GM12878 (cell line): ENCODE measurements around the gene P2RX7. TPM values are rescaled to one million over a fixed set of nuclear protein-coding genes. Genes with fewer than 3 reads are reported as not detected.

ENCODE experiments used
- ATAC-seq: fragments of 200-7000 bp; cut with Tn5 transposase; 3 replicates; pipeline ENCODE4 v1.9.1; 2020; ENCODE audit warnings: mild to moderate bottlenecking, moderate library complexity
- BruUV-seq: library from RNA; stranded (reverse); fragments of 400-500 nt; replicated peaks from 2 replicates; lab custom pipeline; 2021; lab: Mats Ljungman, UMichigan
- CTCF ChIA-PET: fragments of 300-600 bp; sonication (Branson Sonifier 250); formaldehyde crosslinking; extraction: SDS; loops from one replicate; lab custom pipeline; 2021; ENCODE audit warnings: inconsistent platforms; lab: Yijun Ruan, JAX
- POLR2A ChIA-PET: fragments of 350-600 bp; formaldehyde crosslinking; extraction: SDS; loops from one replicate; lab custom pipeline; 2021; ENCODE audit warnings: inconsistent platforms; lab: Charles Lee
- RAD21 ChIA-PET: fragments of 300-600 bp; sonication (Branson Sonifier 250); formaldehyde crosslinking; loops from one replicate; lab custom pipeline; 2023; ENCODE audit warnings: antibody characterized with exemption; ENCODE audit not compliant: unreplicated experiment; lab: Charles Lee
- SMC1A ChIA-PET: fragments of 300-600 bp; sonication (Branson Sonifier 250); formaldehyde crosslinking; loops from one replicate; lab custom pipeline; 2023; ENCODE audit not compliant: unreplicated experiment, uncharacterized antibody; lab: Charles Lee
- DNase-seq: peaks from one replicate; pipeline ENCODE4 v3.0.0-alpha.2; 2011; ENCODE audit warnings: low read depth, low spot score
- FAIRE-seq: peaks from 3 replicates; lab custom pipeline; 2011; peaks lifted over from hg19 to GRCh38; lab: Jason Lieb, UNC
- H2AFZ ChIP-seq: 2 replicates; pipeline ENCODE4 v1.6.0; 2011; ENCODE audit warnings: low read depth, low read length, control low read depth; ENCODE audit not compliant: control insufficient read depth
- H3K27ac ChIP-seq: 2 replicates; pipeline ENCODE4 v1.5.1; 2011; ENCODE audit warnings: control low read depth; ENCODE audit not compliant: control insufficient read depth, insufficient read depth
- H3K27me3 ChIP-seq, 2 experiments: replicated peaks in 1 of 2; 2 replicates each; pipeline versions ENCODE4 v1.6.0 to v1.6.1; 2011; ENCODE audit warnings: low read length in 1 of 2; ENCODE audit not compliant: control insufficient read depth in 2 of 2, insufficient read depth in 2 of 2
- H3K36me3 ChIP-seq, 2 experiments: 2 replicates each; pipeline ENCODE4 v1.5.1; 2011; ENCODE audit warnings: low read length in 1 of 2; ENCODE audit not compliant: control insufficient read depth in 2 of 2, insufficient read depth in 2 of 2
- H3K4me1 ChIP-seq: 2 replicates; pipeline ENCODE4 v1.6.1; 2011; ENCODE audit warnings: mild to moderate bottlenecking, low read length, moderate library complexity, mixed read lengths; ENCODE audit not compliant: control insufficient read depth, insufficient read depth
- H3K4me2 ChIP-seq: 2 replicates; pipeline ENCODE4 v1.6.0; 2011; ENCODE audit warnings: control low read depth; ENCODE audit not compliant: control insufficient read depth, insufficient read depth
- H3K4me3 ChIP-seq: fragments of 200-600 bp; sonication (generic); 2 replicates; pipeline ENCODE4 v1.5.1; 2016
- H3K79me2 ChIP-seq: 2 replicates; pipeline ENCODE4 v1.6.0; 2011; ENCODE audit warnings: low read length; ENCODE audit not compliant: control insufficient read depth, insufficient read depth
- H3K9ac ChIP-seq: 2 replicates; pipeline ENCODE4 v1.8.0; 2011; ENCODE audit warnings: low read length, control low read depth, mixed read lengths; ENCODE audit not compliant: control insufficient read depth, insufficient read depth
- H3K9me3 ChIP-seq: replicated peaks from 3 replicates; pipeline ENCODE4 v1.5.1; 2011; ENCODE audit warnings: mild to moderate bottlenecking, low read length; ENCODE audit not compliant: control insufficient read depth, insufficient read depth
- H4K20me1 ChIP-seq: 2 replicates; pipeline ENCODE4 v1.6.0; 2011; ENCODE audit not compliant: control insufficient read depth, insufficient read depth
- CEBPB ChIP-seq, 2 experiments: fragments of 150-350 bp in 1 of 2; IDR thresholded peaks; 2 replicates each; pipeline ENCODE4 v1.6.1; 2012 to 2014; ENCODE audit warnings: low read depth in 2 of 2, low read length in 2 of 2, borderline replicate concordance in 1 of 2, inconsistent platforms in 1 of 2
- EGR1 ChIP-seq, 2 experiments: IDR thresholded peaks; 1 replicate in 1 of 2; 2 replicates in 1 of 2; pipeline ENCODE4 v1.6.1; 2011 to 2012; ENCODE audit warnings: low read depth in 2 of 2, low read length in 2 of 2, borderline replicate concordance in 1 of 2, mild to moderate bottlenecking in 1 of 2, moderate library complexity in 1 of 2
- FOS ChIP-seq: IDR thresholded peaks from 3 replicates; pipeline ENCODE4 v1.6.1; 2011; ENCODE audit warnings: borderline replicate concordance; ENCODE audit not compliant: insufficient read length; ENCODE audit errors: extremely low read depth
- IKZF1 ChIP-seq: fragments of 450-650 bp; conservative IDR thresholded peaks from 2 replicates; pipeline ENCODE4 v1.6.1; 2017; ENCODE audit warnings: antibody characterized with exemption, mild to moderate bottlenecking
- POLR2AphosphoS5 ChIP-seq: IDR thresholded peaks from 2 replicates; pipeline ENCODE4 v1.6.1; 2011; ENCODE audit warnings: mild to moderate bottlenecking, low read length, inconsistent platforms
- SP1 ChIP-seq: IDR thresholded peaks from one replicate; pipeline ENCODE4 v1.6.1; 2011; ENCODE audit warnings: low read depth, low read length
- SREBF1 ChIP-seq: IDR thresholded peaks from 2 replicates; pipeline ENCODE4 v1.6.1; 2012; ENCODE audit warnings: mild to moderate bottlenecking, low read length
- STAT1 ChIP-seq: fragments of 450-650 bp; conservative IDR thresholded peaks from 2 replicates; pipeline ENCODE4 v1.6.1; 2014; ENCODE audit warnings: antibody characterized with exemption, mild to moderate bottlenecking
- TAF1 ChIP-seq: IDR thresholded peaks from 2 replicates; pipeline ENCODE4 v1.6.1; 2011; ENCODE audit warnings: mild to moderate bottlenecking, low read depth, low read length, borderline replicate concordance
- TCF7 ChIP-seq: IDR thresholded peaks from 2 replicates; pipeline ENCODE4 v1.6.1; 2014; ENCODE audit warnings: antibody characterized with exemption, borderline replicate concordance
- YBX1 ChIP-seq: fragments of 450-650 bp; IDR thresholded peaks from 2 replicates; pipeline ENCODE4 v1.6.1; 2016; ENCODE audit warnings: antibody characterized with exemption
- WGBS: methylation state at CpG from one replicate; pipeline ENCODE4 v1.1.6; 2016; ENCODE audit warnings: low lambda C conversion rate; ENCODE audit not compliant: insufficient replicate concordance, insufficient coverage; ENCODE audit errors: missing lambda C conversion rate; 5-methylcytosine and 5-hydroxymethylcytosine counted together
- in situ Hi-C: fragments of 300-500 bp; cut with MboI; formaldehyde crosslinking; loops from 9 replicates; pipeline ENCODE4 v1.14.3; 2018; ENCODE audit warnings: mixed read lengths
- intact Hi-C: fragments of 100-400 bp; cut with micrococcal nuclease; formaldehyde crosslinking; loops from one replicate; pipeline ENCODE4 v1.14.2; 2022; ENCODE audit not compliant: unreplicated experiment
- polyA plus RNA-seq, 11 experiments: library from polyadenylated mRNA; depleted of rRNA in 4 of 11; unstranded in 6 of 11; stranded (reverse) in 5 of 11; fragments of >200 nt; fragmentation: Nextera tagmentation in 4 of 11; fragmentation: Illumina TruSeq in 1 of 11; extraction: Ambion mirVana in 4 of 11; extraction: Trizol in 1 of 11; gene quantifications; 1 replicate in 1 of 11; 2 replicates in 10 of 11; pipeline versions ENCODE4 v1.2.1 to v1.2.3, GENCODE V29; 2011 to 2016; ENCODE audit warnings: inconsistent platforms in 2 of 11, missing spikeins in 2 of 11, low read depth in 1 of 11
- total RNA-seq, 4 experiments: library from RNA; depleted of rRNA in 3 of 4; stranded (reverse); fragments of >200 nt in 3 of 4; fragmentation: Illumina TruSeq in 1 of 4; extraction: Trizol in 1 of 4; gene quantifications; 2 replicates each; pipeline versions ENCODE4 v1.2.1 to v1.2.3, GENCODE V29; 2013 to 2021
- TF ChIP-seq, protein P1 (sequence below): IDR thresholded peaks from 2 replicates; pipeline ENCODE4 v1.6.1; 2012; ENCODE audit warnings: low read depth, low read length, improper control_type of control experiment
- TF ChIP-seq, protein P2 (sequence below): fragments of 450-650 bp; IDR thresholded peaks from 2 replicates; pipeline ENCODE4 v1.6.1; 2016; ENCODE audit warnings: mild to moderate bottlenecking, moderate library complexity, borderline replicate concordance
- TF ChIP-seq, protein P3 (sequence below): fragments of 450-650 bp; IDR thresholded peaks from 2 replicates; pipeline ENCODE4 v1.6.1; 2014; ENCODE audit warnings: mild to moderate bottlenecking
- TF ChIP-seq, protein P4 (sequence below): fragments of 450-650 bp; IDR thresholded peaks from 2 replicates; pipeline ENCODE4 v1.6.1; 2017; ENCODE audit warnings: mild to moderate bottlenecking, moderate library complexity

Gene P2RX7
- total and polyA plus RNA-seq, 10 of the 15 experiments (the other 5 are each of a cell fraction or from before 2014, with no cell fraction given) = 0.74 to 2.6 (median 1.5) TPM

DNA sequence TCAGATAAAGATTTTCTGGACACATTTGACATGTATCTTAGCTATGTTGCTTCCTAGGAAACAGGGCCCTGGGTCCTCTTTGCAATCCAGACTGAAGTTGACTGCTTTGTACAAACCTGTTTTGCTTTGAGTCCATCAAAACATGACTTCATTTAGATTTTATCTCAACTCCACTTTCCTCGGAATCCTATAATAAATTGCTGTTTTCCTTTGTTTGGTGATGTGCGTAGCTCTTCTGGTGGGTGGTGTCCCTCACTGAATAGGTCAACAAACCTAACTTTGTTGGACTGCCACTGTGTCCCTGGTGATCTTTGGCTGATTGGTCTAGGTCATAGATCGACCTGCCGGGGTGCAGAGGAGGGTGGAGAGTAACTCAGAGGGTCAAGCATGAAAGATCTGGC lies 735 bp upstream of the P2RX7 start:
- ChIA-PET RAD21 (interaction anchor here (0.7 to 1.9 kb wide), 5 partner anchors 14 to 84 kb away, joined by 3 to 7 read pairs (median 4); no protein-coding TSS in a partner anchor), SMC1A (interaction anchor here (1.1 to 2.6 kb wide), 7 partner anchors 9 to 126 kb away, joined by 4 to 10 read pairs (median 5); no protein-coding TSS in a partner anchor), POLR2A (interaction anchor here (0.6 to 2.8 kb wide), 5 partner anchors 12 to 224 kb away, joined by 4 to 11 read pairs (median 4); no protein-coding TSS in a partner anchor), CTCF (interaction anchor here (1.0 to 1.2 kb wide), 2 partner anchors 16 to 71 kb away, joined by 3 read pairs; no protein-coding TSS in a partner anchor)
- H2AFZ ChIP-seq = no peak overlapping the region
- no peaks in the 10 kb centered on the region for H3K9me3 ChIP-seq
- no peaks in the 10 kb centered on the region for H3K27me3 ChIP-seq
- peaks cover 28% of the 10 kb centered on the region for H3K4me1 ChIP-seq
- BruUV-seq = no TSS peak
- no peak overlapping the region for H3K4me2 ChIP-seq
- no peaks in the 10 kb centered on the region for H4K20me1 ChIP-seq
- in situ Hi-C loops (no loop called here), intact Hi-C loops (loop anchor here (5.0 kb wide), 1 partner anchor 80 kb away; the partner anchor contains the start of gene P2RX4)
- no peak overlapping the region for H3K27ac ChIP-seq
- H3K9ac ChIP-seq = no peak overlapping the region
- no peaks in the 10 kb centered on the region for H3K36me3 ChIP-seq
- ATAC-seq = no peak
- H3K79me2 ChIP-seq = no peaks in the 10 kb centered on the region
- no peak for FAIRE-seq
- 99% methylated on average over 4 of the region's 4 CpGs for WGBS
- H3K4me3 ChIP-seq = no peak overlapping the region
- DNase-seq = no peak
- TF ChIP-seq, protein P1, sequence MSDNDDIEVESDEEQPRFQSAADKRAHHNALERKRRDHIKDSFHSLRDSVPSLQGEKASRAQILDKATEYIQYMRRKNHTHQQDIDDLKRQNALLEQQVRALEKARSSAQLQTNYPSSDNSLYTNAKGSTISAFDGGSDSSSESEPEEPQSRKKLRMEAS = no peak
- TF ChIP-seq SP1 (no peak), STAT1 (no peak), FOS (no peak), SREBF1 (no peak), YBX1 (no peak), TCF7 (no peak), IKZF1 (no peak), EGR1 (IDR thresholded peaks at IDR 0.05; ENCODE audit: borderline replicate concordance in 1 of 2, low read depth in 2 of 2, low read length in 2 of 2) (no peak), POLR2AphosphoS5 (no peak), TAF1 (no peak), CEBPB (IDR thresholded peaks at IDR 0.05; ENCODE audit: borderline replicate concordance in 1 of 2, low read depth in 2 of 2, low read length in 2 of 2) (no peak)
- TF ChIP-seq, protein P2, sequence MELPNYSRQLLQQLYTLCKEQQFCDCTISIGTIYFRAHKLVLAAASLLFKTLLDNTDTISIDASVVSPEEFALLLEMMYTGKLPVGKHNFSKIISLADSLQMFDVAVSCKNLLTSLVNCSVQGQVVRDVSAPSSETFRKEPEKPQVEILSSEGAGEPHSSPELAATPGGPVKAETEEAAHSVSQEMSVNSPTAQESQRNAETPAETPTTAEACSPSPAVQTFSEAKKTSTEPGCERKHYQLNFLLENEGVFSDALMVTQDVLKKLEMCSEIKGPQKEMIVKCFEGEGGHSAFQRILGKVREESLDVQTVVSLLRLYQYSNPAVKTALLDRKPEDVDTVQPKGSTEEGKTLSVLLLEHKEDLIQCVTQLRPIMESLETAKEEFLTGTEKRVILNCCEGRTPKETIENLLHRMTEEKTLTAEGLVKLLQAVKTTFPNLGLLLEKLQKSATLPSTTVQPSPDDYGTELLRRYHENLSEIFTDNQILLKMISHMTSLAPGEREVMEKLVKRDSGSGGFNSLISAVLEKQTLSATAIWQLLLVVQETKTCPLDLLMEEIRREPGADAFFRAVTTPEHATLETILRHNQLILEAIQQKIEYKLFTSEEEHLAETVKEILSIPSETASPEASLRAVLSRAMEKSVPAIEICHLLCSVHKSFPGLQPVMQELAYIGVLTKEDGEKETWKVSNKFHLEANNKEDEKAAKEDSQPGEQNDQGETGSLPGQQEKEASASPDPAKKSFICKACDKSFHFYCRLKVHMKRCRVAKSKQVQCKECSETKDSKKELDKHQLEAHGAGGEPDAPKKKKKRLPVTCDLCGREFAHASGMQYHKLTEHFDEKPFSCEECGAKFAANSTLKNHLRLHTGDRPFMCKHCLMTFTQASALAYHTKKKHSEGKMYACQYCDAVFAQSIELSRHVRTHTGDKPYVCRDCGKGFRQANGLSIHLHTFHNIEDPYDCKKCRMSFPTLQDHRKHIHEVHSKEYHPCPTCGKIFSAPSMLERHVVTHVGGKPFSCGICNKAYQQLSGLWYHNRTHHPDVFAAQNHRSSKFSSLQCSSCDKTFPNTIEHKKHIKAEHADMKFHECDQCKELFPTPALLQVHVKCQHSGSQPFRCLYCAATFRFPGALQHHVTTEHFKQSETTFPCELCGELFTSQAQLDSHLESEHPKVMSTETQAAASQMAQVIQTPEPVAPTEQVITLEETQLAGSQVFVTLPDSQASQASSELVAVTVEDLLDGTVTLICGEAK = no peak
- TF ChIP-seq, protein P3, sequence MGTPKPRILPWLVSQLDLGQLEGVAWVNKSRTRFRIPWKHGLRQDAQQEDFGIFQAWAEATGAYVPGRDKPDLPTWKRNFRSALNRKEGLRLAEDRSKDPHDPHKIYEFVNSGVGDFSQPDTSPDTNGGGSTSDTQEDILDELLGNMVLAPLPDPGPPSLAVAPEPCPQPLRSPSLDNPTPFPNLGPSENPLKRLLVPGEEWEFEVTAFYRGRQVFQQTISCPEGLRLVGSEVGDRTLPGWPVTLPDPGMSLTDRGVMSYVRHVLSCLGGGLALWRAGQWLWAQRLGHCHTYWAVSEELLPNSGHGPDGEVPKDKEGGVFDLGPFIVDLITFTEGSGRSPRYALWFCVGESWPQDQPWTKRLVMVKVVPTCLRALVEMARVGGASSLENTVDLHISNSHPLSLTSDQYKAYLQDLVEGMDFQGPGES = no peak
- TF ChIP-seq, protein P4, sequence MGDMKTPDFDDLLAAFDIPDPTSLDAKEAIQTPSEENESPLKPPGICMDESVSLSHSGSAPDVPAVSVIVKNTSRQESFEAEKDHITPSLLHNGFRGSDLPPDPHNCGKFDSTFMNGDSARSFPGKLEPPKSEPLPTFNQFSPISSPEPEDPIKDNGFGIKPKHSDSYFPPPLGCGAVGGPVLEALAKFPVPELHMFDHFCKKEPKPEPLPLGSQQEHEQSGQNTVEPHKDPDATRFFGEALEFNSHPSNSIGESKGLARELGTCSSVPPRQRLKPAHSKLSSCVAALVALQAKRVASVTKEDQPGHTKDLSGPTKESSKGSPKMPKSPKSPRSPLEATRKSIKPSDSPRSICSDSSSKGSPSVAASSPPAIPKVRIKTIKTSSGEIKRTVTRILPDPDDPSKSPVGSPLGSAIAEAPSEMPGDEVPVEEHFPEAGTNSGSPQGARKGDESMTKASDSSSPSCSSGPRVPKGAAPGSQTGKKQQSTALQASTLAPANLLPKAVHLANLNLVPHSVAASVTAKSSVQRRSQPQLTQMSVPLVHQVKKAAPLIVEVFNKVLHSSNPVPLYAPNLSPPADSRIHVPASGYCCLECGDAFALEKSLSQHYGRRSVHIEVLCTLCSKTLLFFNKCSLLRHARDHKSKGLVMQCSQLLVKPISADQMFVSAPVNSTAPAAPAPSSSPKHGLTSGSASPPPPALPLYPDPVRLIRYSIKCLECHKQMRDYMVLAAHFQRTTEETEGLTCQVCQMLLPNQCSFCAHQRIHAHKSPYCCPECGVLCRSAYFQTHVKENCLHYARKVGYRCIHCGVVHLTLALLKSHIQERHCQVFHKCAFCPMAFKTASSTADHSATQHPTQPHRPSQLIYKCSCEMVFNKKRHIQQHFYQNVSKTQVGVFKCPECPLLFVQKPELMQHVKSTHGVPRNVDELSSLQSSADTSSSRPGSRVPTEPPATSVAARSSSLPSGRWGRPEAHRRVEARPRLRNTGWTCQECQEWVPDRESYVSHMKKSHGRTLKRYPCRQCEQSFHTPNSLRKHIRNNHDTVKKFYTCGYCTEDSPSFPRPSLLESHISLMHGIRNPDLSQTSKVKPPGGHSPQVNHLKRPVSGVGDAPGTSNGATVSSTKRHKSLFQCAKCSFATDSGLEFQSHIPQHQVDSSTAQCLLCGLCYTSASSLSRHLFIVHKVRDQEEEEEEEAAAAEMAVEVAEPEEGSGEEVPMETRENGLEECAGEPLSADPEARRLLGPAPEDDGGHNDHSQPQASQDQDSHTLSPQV = no peak
